ENCODE measurements around the gene SPEG. TPM values are rescaled to one million over a fixed set of nuclear protein-coding genes. Genes with fewer than 3 reads are reported as not detected.

Gene SPEG
- total and polyA plus RNA-seq, 2 experiments from 2014 or later: 12.6 to 32.4 TPM

- TF ChIP-seq CTCF (conservative IDR thresholded peaks at IDR 0.05; ENCODE audit: low read depth in 2 of 2) (no peak), EZH2 (IDR thresholded peaks at IDR 0.05; ENCODE audit: low read depth, unreplicated experiment) (no peak), POLR2AphosphoS5 (IDR thresholded peaks at IDR 0.05; ENCODE audit: low read depth) (no peak), NANOG (IDR thresholded peaks at IDR 0.05; ENCODE audit: borderline replicate concordance) (no peak), EZH2phosphoT487 (IDR thresholded peaks at IDR 0.05; ENCODE audit: unreplicated experiment) (no peak), REST (IDR thresholded peaks at IDR 0.05; ENCODE audit: unreplicated experiment) (no peak), ZNF114 (CRISPR knock-in tag; IDR thresholded peaks at IDR 0.05) (no peak)
- TF ChIP-seq, protein P1, sequence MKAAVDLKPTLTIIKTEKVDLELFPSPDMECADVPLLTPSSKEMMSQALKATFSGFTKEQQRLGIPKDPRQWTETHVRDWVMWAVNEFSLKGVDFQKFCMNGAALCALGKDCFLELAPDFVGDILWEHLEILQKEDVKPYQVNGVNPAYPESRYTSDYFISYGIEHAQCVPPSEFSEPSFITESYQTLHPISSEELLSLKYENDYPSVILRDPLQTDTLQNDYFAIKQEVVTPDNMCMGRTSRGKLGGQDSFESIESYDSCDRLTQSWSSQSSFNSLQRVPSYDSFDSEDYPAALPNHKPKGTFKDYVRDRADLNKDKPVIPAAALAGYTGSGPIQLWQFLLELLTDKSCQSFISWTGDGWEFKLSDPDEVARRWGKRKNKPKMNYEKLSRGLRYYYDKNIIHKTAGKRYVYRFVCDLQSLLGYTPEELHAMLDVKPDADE (IDR thresholded peaks at IDR 0.05): no peak
Measured at GRCh38 chr2:219499058-219499307, 64.3 kb downstream of the SPEG start (continued).

DNA sequence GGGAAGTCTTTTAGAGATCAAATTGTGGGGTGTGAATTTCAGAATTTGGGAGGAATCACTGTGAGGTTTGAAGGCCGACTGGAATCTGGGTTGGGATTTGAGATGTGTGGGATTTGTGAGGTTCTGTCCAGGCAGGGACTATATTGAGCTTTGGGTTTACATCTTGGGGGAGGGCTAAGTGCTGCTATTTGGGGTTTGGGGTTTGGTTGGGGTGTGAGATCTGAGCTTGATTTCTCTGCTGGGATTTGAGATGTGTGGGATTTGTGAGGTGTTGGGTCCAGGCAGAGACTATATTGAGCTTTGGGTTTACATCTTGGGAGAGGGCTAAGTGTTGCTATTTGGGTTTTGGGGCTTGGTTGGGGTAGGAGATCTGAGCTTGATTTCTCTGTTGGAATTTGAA lies 64.9 kb downstream of the SPEG start:
- Histone ChIP-seq H3K4me2 (peak overlapping the region; percentile 79), H3K27ac (ENCODE audit: low read depth) (no peak overlapping the region), H2AFZ (no peak overlapping the region), H3K4me1 (ENCODE audit: insufficient read depth) (peaks cover 47% of the 10 kb centered on the region), H3K36me3 (ENCODE audit: insufficient read depth) (no peaks in the 10 kb centered on the region), H4K20me1 (replicated peaks; ENCODE audit: insufficient read depth) (no peaks in the 10 kb centered on the region), H3K9me2 (ENCODE audit: insufficient read depth) (no peaks in the 10 kb centered on the region), H3F3A (replicated peaks; ENCODE audit: low read depth) (peaks cover 17% of the 10 kb centered on the region), H3K79me2 (replicated peaks; ENCODE audit: insufficient read depth) (no peaks in the 10 kb centered on the region), H3K4me3 (peak overlapping the region; percentile 58), H3K27me3 (ENCODE audit: insufficient read depth) (peaks cover 34% of the 10 kb centered on the region)
- no peak overlapping the region for H3K27ac Mint-ChIP-seq
- H3K9me3 Mint-ChIP-seq: no peaks in the 10 kb centered on the region
- peaks cover 7% of the 10 kb centered on the region; the same call in 2 of the 3 replicates for H3K36me3 Mint-ChIP-seq (ENCODE audit: low read depth)
- no peak for ATAC-seq
- H3K4me3 Mint-ChIP-seq: peak overlapping the region; percentile 84
- H3K4me1 Mint-ChIP-seq: peaks cover 55% of the 10 kb centered on the region
- H3K27me3 Mint-ChIP-seq (ENCODE audit: insufficient read depth, low read depth, poor library complexity): peaks cover 42% of the 10 kb centered on the region
- no peak for DNase-seq (ENCODE audit: low spot score)
- TF ChIP-seq POLR2AphosphoS5 (IDR thresholded peaks at IDR 0.05; ENCODE audit: low read depth) (no peak), JUNB (IDR thresholded peaks at IDR 0.05; ENCODE audit: unreplicated experiment) (no peak), STAT1 (IDR thresholded peaks at IDR 0.05; ENCODE audit: unreplicated experiment) (no peak), ZNF462 (CRISPR knock-in tag; IDR thresholded peaks at IDR 0.05) (no peak), ZNF331 (CRISPR knock-in tag; IDR thresholded peaks at IDR 0.05; ENCODE audit: low read depth) (no peak), EZH2phosphoT487 (IDR thresholded peaks at IDR 0.05; ENCODE audit: unreplicated experiment) (no peak), NANOG (IDR thresholded peaks at IDR 0.05; ENCODE audit: borderline replicate concordance) (no peak)

Measured in GM23338 (cell line).